Left ventricle myocardium inferior (tissue), 1 donor: Measurements from ENCODE around the gene ABHD14A. TPM values are rescaled to one million over a fixed set of nuclear protein-coding genes. Genes with fewer than 3 reads are reported as not detected.

Source experiments
- DNase-seq: peaks from one replicate; pipeline ENCODE4 v3.0.0-alpha.2; 2020
- H3K27ac ChIP-seq: fragments of 200-600 bp; replicated peaks from 2 replicates; pipeline ENCODE4 v1.8.0; 2021
- H3K27me3 ChIP-seq: fragments of 200-600 bp; 2 replicates; pipeline ENCODE4 v1.8.0; 2021; ENCODE audit warnings: low read depth
- H3K36me3 ChIP-seq: fragments of 200-600 bp; 2 replicates; pipeline ENCODE4 v1.8.0; 2021
- H3K4me1 ChIP-seq: fragments of 200-600 bp; 2 replicates; pipeline ENCODE4 v1.8.0; 2021
- H3K4me3 ChIP-seq: fragments of 200-600 bp; 2 replicates; pipeline ENCODE4 v1.8.0; 2021; ENCODE audit warnings: mild to moderate bottlenecking, moderate library complexity
- H3K9me3 ChIP-seq: fragments of 200-600 bp; replicated peaks from 2 replicates; pipeline ENCODE4 v1.8.0; 2021
- CTCF ChIP-seq: fragments of 200-600 bp; IDR thresholded peaks from 2 replicates; pipeline ENCODE4 v1.8.0; 2021; ENCODE audit warnings: antibody characterized with exemption, mild to moderate bottlenecking, borderline replicate concordance
- intact Hi-C: fragments of 100-400 bp; cut with micrococcal nuclease; formaldehyde crosslinking; loops from one replicate; pipeline ENCODE4 v1.11.0; 2022
- total RNA-seq: library from RNA; stranded (reverse); fragmentation: NEBNext Ultra II Directional; extraction: Animal tissue kit (Norgen Biotek cat#: 25700); gene quantifications from one replicate; pipeline ENCODE4 v1.2.1, GENCODE V29; 2021
- donor health status: DM: no; HTN: yes; CAD: no; lungs with severe emphysema.

The ABHD14A gene
- total RNA-seq, 1 donor from 2014 or later: 25.8 TPM

GRCh38 chr3:51975852-51976549 is 1.1 kb downstream of the ABHD14A start:
- intact Hi-C loops: no loop called here
- TF ChIP-seq CTCF: no peak
- peak overlapping the region; percentile 87 for H3K4me3 ChIP-seq
- no peaks in the 10 kb centered on the region for H3K36me3 ChIP-seq
- H3K27ac ChIP-seq: peak overlapping the region; percentile 99
- H3K4me1 ChIP-seq: peaks cover 49% of the 10 kb centered on the region
- H3K27me3 ChIP-seq: no peaks in the 10 kb centered on the region
- H3K9me3 ChIP-seq: no peaks in the 10 kb centered on the region
- peak; percentile 70 for DNase-seq

GRCh38 chr3:51977446-51978142 is 2.7 kb downstream of the ABHD14A start:
- H3K27me3 ChIP-seq: no peaks in the 10 kb centered on the region
- no peaks in the 10 kb centered on the region for H3K36me3 ChIP-seq
- intact Hi-C loops: no loop called here
- no peak overlapping the region for H3K4me3 ChIP-seq
- peaks cover 55% of the 10 kb centered on the region for H3K4me1 ChIP-seq
- no peak overlapping the region for H3K27ac ChIP-seq
- no peak for DNase-seq
- H3K9me3 ChIP-seq: no peaks in the 10 kb centered on the region
- no peak for TF ChIP-seq CTCF

GRCh38 chr3:51978143-51978502 is 3.3 kb downstream of the ABHD14A start:
- H3K4me1 ChIP-seq: peaks cover 56% of the 10 kb centered on the region
- no peaks in the 10 kb centered on the region for H3K9me3 ChIP-seq
- no peak for TF ChIP-seq CTCF
- H3K27me3 ChIP-seq: no peaks in the 10 kb centered on the region
- H3K27ac ChIP-seq: no peak overlapping the region
- no peak for DNase-seq
- H3K36me3 ChIP-seq: no peaks in the 10 kb centered on the region
- intact Hi-C loops: no loop called here
- H3K4me3 ChIP-seq: no peak overlapping the region

- H3K4me3 ChIP-seq: no peak overlapping the region
- H3K27me3 ChIP-seq: no peaks in the 10 kb centered on the region
- no peak for DNase-seq
- H3K9me3 ChIP-seq: no peaks in the 10 kb centered on the region
- no peak for TF ChIP-seq CTCF
- H3K4me1 ChIP-seq: peaks cover 49% of the 10 kb centered on the region
- intact Hi-C loops: no loop called here
- H3K36me3 ChIP-seq: no peaks in the 10 kb centered on the region
- no peak overlapping the region for H3K27ac ChIP-seq
These were observed 5.4 kb downstream of the ABHD14A start for GRCh38 chr3:51980253-51980652.

- Histone ChIP-seq H3K4me3 (peak overlapping the region; percentile 85), H3K27ac (peak overlapping the region; percentile 99), H3K4me1 (peaks cover 36% of the 10 kb centered on the region), H3K36me3 (no peaks in the 10 kb centered on the region), H3K27me3 (no peaks in the 10 kb centered on the region), H3K9me3 (no peaks in the 10 kb centered on the region)
- TF ChIP-seq CTCF: peak; percentile 55
- DNase-seq: no peak
- intact Hi-C loops: no loop called here
These were observed 7.5 kb downstream of the ABHD14A start for GRCh38 chr3:51982352-51982837.
